Dermis microvascular lymphatic vessel endothelial cell (primary cell): ENCODE results near the gene ACTG2. TPM values are rescaled to one million over a fixed set of nuclear protein-coding genes. Genes with fewer than 3 reads are reported as not detected.
"Not testable (repeated sequence)": the region's sequence is repeated elsewhere in the genome, so short reads cannot be mapped to it uniquely, and the experiment has no call there.

Source experiments
- DNase-seq, 2 donors: peaks; one replicate each; pipeline versions ENCODE4 v3.0.0 to v3.0.0-alpha.2; 2010; ENCODE audit warnings: low read depth in 2 of 2
- total RNA-seq: library from RNA; depleted of rRNA; stranded (reverse); fragments of >200 nt; gene quantifications from 2 replicates; pipeline ENCODE4 v1.2.1, GENCODE V29; 2014

The ACTG2 gene
- not detected in 2 replicates for total RNA-seq

GRCh38 chr2:73892631-73893329, at the start of gene ACTG2:
ACTG2 (plus strand) TSS chr2:73893008; CDS start chr2:73901312, 8,304 bp downstream.
- DNase-seq, result no peak

GRCh38 chr2:73844087-73844486, 48.7 kb upstream of the ACTG2 start:
- DNase-seq, result no peak

- DNase-seq, result no peak
Observed at GRCh38 chr2:73850009-73850408, 42.8 kb upstream of the ACTG2 start.

GRCh38 chr2:73851274-73851673, 41.5 kb upstream of the ACTG2 start:
- no peak for DNase-seq

GRCh38 chr2:73852020-73852419, 40.8 kb upstream of the ACTG2 start:
- DNase-seq, result peak in 1 of 2 donors; percentile 61

GRCh38 chr2:73855526-73855925, 37.3 kb upstream of the ACTG2 start:
- DNase-seq, result no peak

- DNase-seq, result no peak
Observed at GRCh38 chr2:73856214-73856613, 36.6 kb upstream of the ACTG2 start.

GRCh38 chr2:73859721-73860586, 32.9 kb upstream of the ACTG2 start:
- peak; percentile 28 to 82 for DNase-seq

GRCh38 chr2:73862987-73863386, 29.8 kb upstream of the ACTG2 start:
- DNase-seq, result no peak

- DNase-seq, result no peak
Observed at GRCh38 chr2:73868204-73868978, 24.4 kb upstream of the ACTG2 start.

GRCh38 chr2:73870084-73870483, 22.7 kb upstream of the ACTG2 start:
- DNase-seq, result peak; percentile 49 to 70

GRCh38 chr2:73877071-73877802, 15.6 kb upstream of the ACTG2 start:
- no peak for DNase-seq

GRCh38 chr2:73877984-73878383, 14.8 kb upstream of the ACTG2 start:
- not testable (repeated sequence) for DNase-seq

- no peak for DNase-seq
Observed at GRCh38 chr2:73885406-73885805, 7.4 kb upstream of the ACTG2 start.

GRCh38 chr2:73886357-73886756, 6.5 kb upstream of the ACTG2 start:
- no peak for DNase-seq

GRCh38 chr2:73887596-73888353, 5.0 kb upstream of the ACTG2 start:
- DNase-seq, result not testable (repeated sequence)

GRCh38 chr2:73888388-73888787, 4.4 kb upstream of the ACTG2 start:
- DNase-seq, result no peak

- DNase-seq, result no peak
Observed at GRCh38 chr2:73889206-73889605, 3.6 kb upstream of the ACTG2 start.

GRCh38 chr2:73890301-73891092, 2.3 kb upstream of the ACTG2 start:
- no peak for DNase-seq
